ENCODE data around the gene GTF2I.
"Not testable (repeated sequence)": the region's sequence is repeated elsewhere in the genome, so short reads cannot be mapped to it uniquely, and the experiment has no call there.

GTF2I gene

DNA sequence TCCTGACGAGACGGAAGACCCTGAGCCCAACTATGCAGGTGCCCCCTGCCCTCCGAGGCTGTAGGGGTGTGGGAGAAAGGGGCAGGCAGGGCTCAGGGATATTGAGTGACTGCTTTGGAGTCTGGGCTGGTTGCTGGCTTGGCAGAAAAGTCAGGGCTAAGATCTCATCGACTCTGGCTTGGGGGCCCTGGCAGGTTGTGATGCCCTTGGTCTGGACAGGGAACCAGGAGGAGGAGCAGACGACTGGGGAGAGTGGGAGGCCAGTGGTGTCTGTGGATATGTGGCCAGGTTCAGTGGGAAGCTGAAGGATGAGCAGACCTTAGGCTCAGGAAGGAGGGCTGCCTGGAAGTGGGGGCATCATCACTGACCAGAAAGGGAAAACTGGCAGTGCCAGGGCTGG, 126.1 kb downstream of the GTF2I start:
- not testable (repeated sequence) for DNase-seq

DNA sequence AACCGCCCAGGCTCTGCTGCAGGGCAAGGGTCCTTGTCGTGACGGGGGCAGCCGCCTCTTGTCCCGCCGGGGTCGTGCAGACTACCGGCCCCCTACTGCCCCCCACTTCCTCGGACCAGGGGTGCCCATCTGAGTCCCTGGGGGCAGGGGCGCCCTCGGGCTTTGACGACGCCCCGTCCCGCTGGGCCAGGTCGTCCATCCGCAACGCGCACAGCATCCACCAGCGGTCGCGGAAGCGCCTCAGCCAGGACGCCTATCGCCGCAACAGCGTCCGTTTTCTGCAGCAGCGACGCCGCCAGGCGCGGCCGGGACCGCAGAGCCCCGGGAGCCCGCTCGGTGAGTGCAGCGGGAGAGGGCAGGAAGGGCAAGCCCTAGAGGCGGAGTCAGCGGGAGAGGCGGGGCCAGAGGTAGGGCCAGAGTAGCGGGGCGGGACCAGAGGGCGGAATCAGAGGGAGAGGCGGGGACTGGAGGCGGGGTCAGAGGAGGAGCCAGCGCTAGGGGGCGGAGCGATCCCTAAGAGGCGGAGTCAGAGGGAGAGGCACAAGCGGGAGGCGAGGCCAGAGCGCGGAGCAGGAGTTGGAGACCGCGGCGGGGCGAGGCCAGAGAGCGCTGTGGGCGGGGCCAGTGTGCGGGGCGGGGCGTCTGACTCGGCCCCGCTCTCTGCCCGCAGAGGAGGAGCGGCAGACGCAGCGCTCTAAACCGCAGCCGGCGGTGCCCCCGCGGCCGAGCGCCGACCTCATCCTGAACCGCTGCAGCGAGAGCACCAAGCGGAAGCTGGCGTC, 131.0 kb downstream of the GTF2I start:
- DNase-seq: peak; percentile 94

DNA sequence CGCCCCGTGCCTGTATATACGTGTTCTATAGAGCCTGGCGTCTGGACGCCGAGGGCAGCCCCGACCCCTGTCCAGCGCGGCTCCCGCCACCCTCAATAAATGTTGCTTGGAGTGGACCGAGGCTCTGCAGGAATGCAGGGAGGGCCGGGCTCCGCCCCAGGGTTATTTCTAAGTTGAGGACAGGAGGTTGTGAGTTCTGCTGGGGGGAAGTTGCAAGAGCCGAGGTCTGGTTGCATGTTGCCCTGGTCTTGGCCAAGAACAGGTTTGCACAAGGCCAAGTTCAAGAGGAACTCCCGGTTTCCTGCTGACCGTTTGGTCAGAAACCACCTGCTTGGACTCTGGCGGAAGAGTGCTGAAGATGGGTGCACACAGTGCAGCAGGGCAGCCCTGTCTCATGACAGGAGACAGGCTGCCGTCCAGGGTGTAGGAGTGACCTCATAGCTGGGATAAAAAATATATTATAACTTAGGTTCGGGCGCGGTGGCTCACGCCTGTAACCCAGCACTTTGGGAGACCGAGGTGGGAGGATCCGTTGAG, 131.8 kb downstream of the GTF2I start:
- not testable (repeated sequence) for DNase-seq

DNA sequence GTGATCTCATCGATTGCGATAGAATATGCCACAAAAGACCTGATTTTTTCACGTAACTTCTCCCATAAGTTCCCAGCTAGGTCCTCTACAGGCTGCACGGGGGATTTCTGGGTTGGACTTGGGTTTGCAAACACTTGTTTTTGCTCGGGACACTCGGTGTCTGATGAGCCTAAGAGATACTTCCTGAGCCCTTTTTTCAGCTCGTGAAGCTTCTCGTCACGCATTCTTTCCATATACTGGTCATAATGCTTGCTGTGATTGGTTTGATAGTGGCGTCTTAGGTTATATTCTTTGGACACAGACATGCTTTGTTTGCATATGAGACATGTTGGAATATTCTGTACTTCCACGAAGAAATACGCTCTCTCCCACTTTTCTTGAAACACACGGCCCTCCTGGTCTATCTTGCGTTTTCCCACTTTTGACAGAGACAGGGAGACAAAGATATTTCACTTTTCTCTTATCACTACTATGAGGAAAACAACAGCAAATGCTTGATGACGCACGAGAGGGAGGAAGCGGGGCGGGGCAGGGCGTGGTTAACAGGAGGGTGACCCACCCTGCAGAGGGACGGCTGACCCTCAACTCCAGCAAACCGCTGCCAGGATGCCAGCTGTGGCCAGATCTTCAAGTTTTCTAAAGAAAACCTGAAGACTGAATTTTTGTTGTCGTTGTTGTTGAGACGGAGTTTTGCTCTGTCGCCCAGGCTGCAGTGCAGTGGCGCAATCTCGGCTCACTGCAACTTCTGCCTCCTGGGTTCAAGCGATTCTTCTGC, 140.5 kb downstream of the GTF2I start:
- not testable (repeated sequence) for DNase-seq

DNA sequence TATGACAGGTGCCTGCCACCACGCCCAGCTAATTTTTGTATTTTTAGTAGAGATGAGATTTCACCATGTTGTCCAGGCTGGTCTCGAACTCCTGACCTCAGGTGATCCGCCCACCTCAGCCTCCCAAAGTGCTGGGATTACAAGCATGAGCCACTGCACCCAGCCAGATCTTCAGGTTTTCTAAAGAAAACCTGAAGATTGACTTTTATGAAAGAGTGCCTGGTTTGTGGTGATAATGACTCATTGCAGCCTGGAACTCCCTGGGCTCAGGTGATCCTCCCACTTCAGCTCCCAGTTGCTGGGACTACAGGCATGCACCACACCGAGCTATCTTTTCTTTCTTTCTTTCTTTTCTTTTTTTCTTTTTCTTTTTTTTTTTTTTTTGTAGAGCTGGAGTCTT, 141.1 kb downstream of the GTF2I start:
- DNase-seq: peak; percentile 34

Data from stimulated activated CD4-positive, alpha-beta T cell treated with anti-CD3 and anti-CD28 coated beads, Interleukin-15, amount 100 ng/mL, for 24 hours (primary cell).